Measurements from ENCODE around the gene SLC25A21.
"Not testable (repeated sequence)": the region's sequence is repeated elsewhere in the genome, so short reads cannot be mapped to it uniquely, and the experiment has no call there.

GRCh38 chr14:37209617-37210016 is 37.2 kb upstream of the SLC25A21 start:
- not testable (repeated sequence) for TF ChIP-seq EP300, POLR2A (IDR thresholded peaks at IDR 0.05)

All from ovary (tissue), 1 donor.